ENCODE data around the gene RRP9.

- TF ChIP-seq CTCF (conservative IDR thresholded peaks at IDR 0.05; ENCODE audit: low read depth, low read length) (no peak), EZH2 (IDR thresholded peaks at IDR 0.05; ENCODE audit: borderline replicate concordance, low read depth, low read length, poor library complexity, severe bottlenecking) (no peak)
These were observed 25.2 kb upstream of the RRP9 start for GRCh38 chr3:51966922-51967383.
